Upper lobe of left lung (tissue), 6 donors: ENCODE data around the gene UBTD2. TPM values are rescaled to one million over a fixed set of nuclear protein-coding genes. Genes with fewer than 3 reads are reported as not detected.
A peak's percentile ranks its signal among the peaks of the same experiment; 100 is the strongest.

Experiments used
- ATAC-seq, 2 donors: fragments of 200-7000 bp; cut with Tn5 transposase; one replicate each; pipeline ENCODE4 v1.9.1; 2022; ENCODE audit warnings: mild to moderate bottlenecking in 2 of 2, moderate library complexity in 2 of 2; ENCODE audit not compliant: low FRiP score in 2 of 2
- DNase-seq, 2 donors: peaks; one replicate each; pipeline ENCODE4 v3.0.0-alpha.2; 2019 to 2020
- H3K27ac ChIP-seq, 4 donors: fragments of 200-600 bp; sonication (generic); one replicate each; pipeline ENCODE4 v1.5.1; 2016 to 2019
- H3K27me3 ChIP-seq, 4 donors: fragments of 200-600 bp; sonication (generic); one replicate each; pipeline ENCODE4 v1.5.1; 2017 to 2019
- H3K36me3 ChIP-seq, 4 donors: fragments of 200-600 bp; sonication (generic); one replicate each; pipeline ENCODE4 v1.5.1; 2016 to 2019
- H3K4me1 ChIP-seq, 4 donors: fragments of 200-600 bp; sonication (generic); one replicate each; pipeline ENCODE4 v1.5.1; 2018 to 2019
- H3K4me3 ChIP-seq, 4 donors: fragments of 200-600 bp; sonication (generic); one replicate each; pipeline ENCODE4 v1.5.1; 2017 to 2019; ENCODE audit warnings: mild to moderate bottlenecking in 2 of 4, moderate library complexity in 1 of 4
- H3K9me3 ChIP-seq, 4 donors: fragments of 200-600 bp; sonication (generic); one replicate each; pipeline ENCODE4 v1.5.1; 2018 to 2019
- EP300 ChIP-seq, 4 donors: sonication (generic); formaldehyde crosslinking; IDR thresholded peaks; one replicate each; pipeline ENCODE4 v1.5.1; 2017; ENCODE audit warnings: antibody characterized with exemption in 4 of 4, control low read depth in 2 of 4
- POLR2A ChIP-seq, 4 donors: fragments of 450-650 bp; IDR thresholded peaks; one replicate each; pipeline ENCODE4 v1.5.1; 2016 to 2017; ENCODE audit warnings: antibody characterized with exemption in 4 of 4, mild to moderate bottlenecking in 2 of 4
- POLR2AphosphoS5 ChIP-seq, 2 donors: sonication (generic); formaldehyde crosslinking; IDR thresholded peaks; one replicate each; pipeline ENCODE4 v1.5.1; 2017; ENCODE audit warnings: antibody characterized with exemption in 2 of 2
- WGBS, 2 donors: methylation state at CpG; one replicate each; pipeline ENCODE4 v1.1.5; 2017 to 2018; 5-methylcytosine and 5-hydroxymethylcytosine counted together
- total RNA-seq, 6 donors: library from RNA; depleted of rRNA in 4 of 6; stranded (reverse); fragments of >200 nt in 4 of 6; gene quantifications; one replicate each; pipeline versions ENCODE4 v1.1.0 to v1.2.1, GENCODE V29; 2016 to 2021
- TF ChIP-seq, protein P1 (sequence below), 6 experiments: fragments of 450-650 bp in 4 of 6; fragments of 200-600 bp in 2 of 6; sonication (generic) in 2 of 6; IDR thresholded peaks; one replicate each; pipeline ENCODE4 v1.5.1; 2016 to 2019; ENCODE audit warnings: antibody characterized with exemption in 6 of 6
- donor health status: DM: no; HTN: no; CAD: no; lungs with moderate emphysema.
- donor health status: DM: no; HTN: yes; CAD: no; lungs with severe emphysema.

Gene UBTD2
- total RNA-seq, 6 donors from 2014 or later = 9.4 to 22.3 (median 15.8) TPM

DNA sequence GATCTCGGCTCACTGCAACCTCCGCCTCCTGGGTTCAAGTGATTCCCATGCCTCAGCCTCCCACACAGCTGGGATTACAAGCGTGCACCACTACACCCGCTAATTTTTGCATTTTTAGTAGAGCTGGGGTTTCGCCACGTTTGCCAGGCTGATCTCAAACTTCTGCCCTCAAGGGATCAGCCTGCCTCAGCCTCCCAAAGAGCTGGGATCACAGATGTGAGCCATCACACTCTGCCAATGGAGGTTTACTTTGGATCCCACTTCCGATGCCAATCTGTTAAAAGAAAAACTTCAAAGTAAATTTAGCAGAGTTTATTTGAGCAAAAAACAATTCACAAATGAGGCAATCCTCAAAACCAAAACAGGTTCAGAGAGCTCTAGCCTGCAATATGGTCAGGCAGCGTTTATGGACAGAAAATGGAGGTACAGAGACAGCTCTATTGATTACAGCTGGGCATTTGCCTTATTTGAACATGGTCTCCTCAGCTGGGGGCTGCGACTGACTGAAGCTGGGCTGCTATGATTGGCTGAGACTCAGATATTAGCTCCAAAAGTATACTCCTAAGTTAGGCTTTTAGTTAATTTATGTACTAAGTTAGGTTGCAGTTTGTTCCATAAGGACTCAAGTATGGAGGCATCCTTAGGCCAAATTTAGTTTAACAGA is 18.6 kb upstream of the UBTD2 start:
- no peaks in the 10 kb centered on the region for H3K4me1 ChIP-seq
- TF ChIP-seq, protein P1, sequence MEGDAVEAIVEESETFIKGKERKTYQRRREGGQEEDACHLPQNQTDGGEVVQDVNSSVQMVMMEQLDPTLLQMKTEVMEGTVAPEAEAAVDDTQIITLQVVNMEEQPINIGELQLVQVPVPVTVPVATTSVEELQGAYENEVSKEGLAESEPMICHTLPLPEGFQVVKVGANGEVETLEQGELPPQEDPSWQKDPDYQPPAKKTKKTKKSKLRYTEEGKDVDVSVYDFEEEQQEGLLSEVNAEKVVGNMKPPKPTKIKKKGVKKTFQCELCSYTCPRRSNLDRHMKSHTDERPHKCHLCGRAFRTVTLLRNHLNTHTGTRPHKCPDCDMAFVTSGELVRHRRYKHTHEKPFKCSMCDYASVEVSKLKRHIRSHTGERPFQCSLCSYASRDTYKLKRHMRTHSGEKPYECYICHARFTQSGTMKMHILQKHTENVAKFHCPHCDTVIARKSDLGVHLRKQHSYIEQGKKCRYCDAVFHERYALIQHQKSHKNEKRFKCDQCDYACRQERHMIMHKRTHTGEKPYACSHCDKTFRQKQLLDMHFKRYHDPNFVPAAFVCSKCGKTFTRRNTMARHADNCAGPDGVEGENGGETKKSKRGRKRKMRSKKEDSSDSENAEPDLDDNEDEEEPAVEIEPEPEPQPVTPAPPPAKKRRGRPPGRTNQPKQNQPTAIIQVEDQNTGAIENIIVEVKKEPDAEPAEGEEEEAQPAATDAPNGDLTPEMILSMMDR (IDR thresholded peaks at IDR 0.05) = no peak
- TF ChIP-seq EP300 (IDR thresholded peaks at IDR 0.05) (no peak), POLR2A (IDR thresholded peaks at IDR 0.05) (no peak), POLR2AphosphoS5 (IDR thresholded peaks at IDR 0.05) (no peak)
- DNase-seq = no peak
- H3K27me3 ChIP-seq = no peaks in the 10 kb centered on the region
- H3K9me3 ChIP-seq = peaks cover 0 to 6% (median 4%) of the 10 kb centered on the region in 4 donors
- WGBS, 2 donors = 69 to 76% methylated on average over 9 of the region's 9 CpGs
- no peak overlapping the region for H3K27ac ChIP-seq
- ATAC-seq = no peak
- H3K36me3 ChIP-seq = no peaks in the 10 kb centered on the region
- H3K4me3 ChIP-seq = no peak overlapping the region

DNA sequence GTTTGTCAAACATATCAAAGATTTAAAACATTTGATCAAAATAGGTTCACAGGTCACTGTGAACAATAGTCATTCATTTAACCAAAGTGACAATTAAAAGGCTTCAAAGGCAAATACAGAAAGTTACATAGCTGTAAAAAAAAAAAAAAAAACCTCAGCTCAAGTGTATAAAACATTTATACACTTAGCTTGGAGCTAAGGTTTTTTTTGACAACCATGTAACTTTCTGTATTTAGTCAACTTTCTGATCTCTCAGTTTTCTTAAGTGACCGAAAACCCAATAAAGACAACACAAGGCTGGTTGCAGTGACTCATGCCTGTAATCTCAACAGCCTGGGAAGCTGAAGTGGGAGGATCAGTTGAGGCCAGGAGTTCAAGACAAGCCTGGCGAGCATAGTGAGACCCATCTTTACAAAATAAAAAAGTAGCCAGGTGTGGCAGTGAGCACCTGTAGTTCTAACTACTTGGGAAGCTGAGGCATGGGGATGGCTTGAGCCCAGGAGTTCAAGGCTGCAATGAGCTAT is 16.4 kb upstream of the UBTD2 start:
- 94% methylated on average over 2 of the region's 2 CpGs for WGBS, 2 donors
- Histone ChIP-seq H3K27me3 (no peaks in the 10 kb centered on the region), H3K4me3 (no peak overlapping the region), H3K4me1 (no peaks in the 10 kb centered on the region), H3K27ac (no peak overlapping the region), H3K36me3 (no peaks in the 10 kb centered on the region), H3K9me3 (no peaks in the 10 kb centered on the region)
- DNase-seq = no peak
- no peak for ATAC-seq
- TF ChIP-seq, protein P1 (IDR thresholded peaks at IDR 0.05) = no peak
- no peak for TF ChIP-seq POLR2AphosphoS5 (IDR thresholded peaks at IDR 0.05)
- TF ChIP-seq EP300 (IDR thresholded peaks at IDR 0.05) = no peak
- no peak for TF ChIP-seq POLR2A (IDR thresholded peaks at IDR 0.05)

DNA sequence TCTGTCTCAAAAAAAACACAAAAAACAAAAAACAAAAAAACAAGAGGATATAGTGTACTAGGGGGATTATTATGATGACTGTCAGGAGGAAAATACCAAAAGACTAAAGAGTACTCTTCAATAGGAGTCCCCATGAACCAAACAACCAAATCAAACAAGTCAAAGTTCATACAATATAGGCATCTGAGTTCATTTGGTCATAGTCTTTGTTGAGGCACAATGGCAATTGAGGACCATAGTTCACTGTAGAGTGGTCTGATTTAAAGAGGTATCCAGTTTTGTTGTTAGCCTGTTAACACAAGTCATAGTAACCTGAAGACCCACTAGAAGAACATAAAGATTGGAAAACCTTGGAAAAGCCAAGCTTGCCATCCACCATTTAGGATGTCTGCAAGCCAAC is 11.3 kb upstream of the UBTD2 start:
- TF ChIP-seq EP300 (IDR thresholded peaks at IDR 0.05) = no peak
- TF ChIP-seq POLR2A (IDR thresholded peaks at IDR 0.05) = no peak
- TF ChIP-seq, protein P1 (IDR thresholded peaks at IDR 0.05) = no peak
- TF ChIP-seq POLR2AphosphoS5 (IDR thresholded peaks at IDR 0.05) = no peak
- Histone ChIP-seq H3K4me1 (peaks cover 4 to 6% (median 5%) of the 10 kb centered on the region in 4 donors), H3K27me3 (no peaks in the 10 kb centered on the region), H3K9me3 (no peaks in the 10 kb centered on the region), H3K4me3 (no peak overlapping the region), H3K36me3 (no peaks in the 10 kb centered on the region), H3K27ac (no peak overlapping the region)
- DNase-seq (no peak), ATAC-seq (no peak)

DNA sequence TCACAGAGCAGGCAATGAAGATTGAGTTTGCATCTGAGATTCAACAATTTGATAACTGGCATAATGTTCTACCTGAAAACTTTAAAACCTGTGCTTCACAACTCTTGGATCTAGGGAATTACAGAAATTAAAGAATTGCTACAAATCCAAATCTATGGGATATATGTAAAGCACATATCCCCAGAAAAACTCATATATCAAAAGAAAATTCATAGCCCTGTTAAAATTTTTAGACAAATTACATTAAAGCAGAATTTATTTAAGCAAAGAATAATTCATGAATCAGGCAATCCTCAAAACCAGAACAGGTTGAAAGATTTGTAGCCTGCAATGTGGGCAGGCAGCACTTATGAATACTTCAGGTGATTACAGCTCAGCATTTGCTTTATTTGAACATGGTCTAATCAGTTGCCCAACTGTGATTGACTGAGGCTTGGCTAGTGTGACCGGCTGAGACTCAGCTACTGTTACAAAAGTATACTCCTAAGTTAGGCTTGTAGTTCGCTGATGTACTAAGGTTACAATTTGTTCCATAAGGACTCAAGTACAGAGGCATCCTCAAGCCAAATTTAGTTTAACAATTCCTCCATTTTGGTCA is 10.3 kb upstream of the UBTD2 start:
- no peak overlapping the region for H3K27ac ChIP-seq
- H3K27me3 ChIP-seq = no peaks in the 10 kb centered on the region
- no peaks in the 10 kb centered on the region for H3K36me3 ChIP-seq
- ATAC-seq = peak in 1 of 2 donors; percentile 48
- H3K9me3 ChIP-seq = no peaks in the 10 kb centered on the region
- peaks cover 4 to 6% (median 5%) of the 10 kb centered on the region in 4 donors for H3K4me1 ChIP-seq
- TF ChIP-seq, protein P1 (IDR thresholded peaks at IDR 0.05) = no peak
- TF ChIP-seq POLR2A (IDR thresholded peaks at IDR 0.05) = no peak
- TF ChIP-seq POLR2AphosphoS5 (IDR thresholded peaks at IDR 0.05) = no peak
- TF ChIP-seq EP300 (IDR thresholded peaks at IDR 0.05) = no peak
- 65 to 81% methylated on average over 2 of the region's 2 CpGs for WGBS, 2 donors
- H3K4me3 ChIP-seq = no peak overlapping the region
- peak in 1 of 2 donors; percentile 55 for DNase-seq
